ENCODE data around the gene OVCA2. TPM values are rescaled to one million over a fixed set of nuclear protein-coding genes. Genes with fewer than 3 reads are reported as not detected.

Gene OVCA2
- total RNA-seq, 4 donors from 2014 or later, result 5.4 to 73.3 (median 36.9) TPM

DNA sequence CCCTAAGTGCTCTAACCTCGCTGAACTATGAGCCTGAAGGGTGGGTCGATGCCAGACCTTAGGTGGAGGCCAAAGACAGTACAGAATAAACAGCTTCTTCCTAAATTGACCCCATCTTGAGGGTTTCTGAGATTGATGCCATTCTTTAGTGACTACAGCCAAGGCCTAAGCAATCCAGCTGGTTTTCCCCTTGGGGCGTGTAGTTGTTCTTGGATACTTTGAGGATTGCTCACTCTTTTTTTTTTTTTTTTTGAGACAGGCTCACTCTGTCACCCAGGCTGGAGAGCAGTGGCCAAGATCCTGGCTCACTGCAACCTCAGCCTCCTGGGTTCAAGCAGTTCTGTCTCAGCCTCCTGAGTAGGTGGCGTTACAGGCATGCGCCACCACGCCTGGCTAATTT lies 2.0 kb downstream of the OVCA2 start:
- intact Hi-C loops (cut with DNase I; ENCODE audit: low total_unique reads), result no loop called here
- Histone ChIP-seq H3K4me1 (peaks cover 11 to 26% (median 16%) of the 10 kb centered on the region in 4 donors), H3K4me3 (no peak overlapping the region), H3K27me3 (peaks cover 11% of the 10 kb centered on the region), H3K27ac (no peak overlapping the region), H3K9me3 (no peaks in the 10 kb centered on the region), H3K36me3 (no peaks in the 10 kb centered on the region)
- TF ChIP-seq EP300 (IDR thresholded peaks at IDR 0.05; ENCODE audit: low read depth) (no peak), POLR2A (IDR thresholded peaks at IDR 0.05) (no peak), POLR2AphosphoS5 (IDR thresholded peaks at IDR 0.05) (no peak)
- TF ChIP-seq, protein P1, sequence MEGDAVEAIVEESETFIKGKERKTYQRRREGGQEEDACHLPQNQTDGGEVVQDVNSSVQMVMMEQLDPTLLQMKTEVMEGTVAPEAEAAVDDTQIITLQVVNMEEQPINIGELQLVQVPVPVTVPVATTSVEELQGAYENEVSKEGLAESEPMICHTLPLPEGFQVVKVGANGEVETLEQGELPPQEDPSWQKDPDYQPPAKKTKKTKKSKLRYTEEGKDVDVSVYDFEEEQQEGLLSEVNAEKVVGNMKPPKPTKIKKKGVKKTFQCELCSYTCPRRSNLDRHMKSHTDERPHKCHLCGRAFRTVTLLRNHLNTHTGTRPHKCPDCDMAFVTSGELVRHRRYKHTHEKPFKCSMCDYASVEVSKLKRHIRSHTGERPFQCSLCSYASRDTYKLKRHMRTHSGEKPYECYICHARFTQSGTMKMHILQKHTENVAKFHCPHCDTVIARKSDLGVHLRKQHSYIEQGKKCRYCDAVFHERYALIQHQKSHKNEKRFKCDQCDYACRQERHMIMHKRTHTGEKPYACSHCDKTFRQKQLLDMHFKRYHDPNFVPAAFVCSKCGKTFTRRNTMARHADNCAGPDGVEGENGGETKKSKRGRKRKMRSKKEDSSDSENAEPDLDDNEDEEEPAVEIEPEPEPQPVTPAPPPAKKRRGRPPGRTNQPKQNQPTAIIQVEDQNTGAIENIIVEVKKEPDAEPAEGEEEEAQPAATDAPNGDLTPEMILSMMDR (IDR thresholded peaks at IDR 0.05), result no peak
- 89 to 100% methylated on average over 2 to 6 of the region's 6 CpGs for WGBS, 2 donors (ENCODE audit: low coverage in 1 of 2)
- DNase-seq, result no peak
- in situ Hi-C loops (cut with MboI; ENCODE audit: low pct_ligation_motif_present in 1 of 4, low pct_unique_long_range_greater_than_20kb in 1 of 4, low sequenced_read_pairs in 3 of 4), result loop anchor here in 3 of 4 donors (25.0 kb wide), 3 partner anchors 331 to 381 kb away; partner anchors contain the start of genes PRPF8 (in 1 of the 3), TLCD2 (in 1 of the 3) and WDR81 (in 1 of the 3)

DNA sequence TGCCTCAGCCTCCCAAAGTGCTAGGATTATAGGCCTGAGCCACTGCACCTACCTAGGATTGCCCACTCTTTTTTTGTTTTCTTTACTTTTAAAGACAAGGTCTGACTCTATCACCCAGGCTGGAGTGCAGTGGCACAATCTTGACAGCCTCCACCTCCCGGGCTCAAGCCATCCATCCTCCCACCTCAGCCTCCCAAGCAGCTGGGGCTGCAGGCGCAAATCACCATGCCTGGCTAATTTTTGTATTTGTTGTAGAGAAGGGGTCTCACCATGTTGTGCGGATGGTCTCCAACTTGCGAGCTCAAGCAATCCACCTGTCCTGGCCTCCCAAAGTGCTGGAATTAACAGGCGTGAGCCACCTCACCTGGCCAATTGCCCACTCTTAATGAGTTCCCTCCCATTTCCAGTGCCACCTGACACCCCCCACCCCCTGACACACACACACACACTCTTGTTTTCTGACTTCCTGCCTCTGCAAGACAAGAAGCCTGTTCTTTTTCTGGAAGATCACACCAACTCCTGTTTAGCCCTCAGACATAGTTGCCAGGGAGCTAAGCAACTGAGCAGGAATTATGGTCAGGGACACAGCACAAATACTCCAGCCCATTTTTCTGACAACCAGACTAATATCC lies 2.6 kb downstream of the OVCA2 start:
- in situ Hi-C loops (cut with MboI; ENCODE audit: low pct_ligation_motif_present in 1 of 4, low pct_unique_long_range_greater_than_20kb in 1 of 4, low sequenced_read_pairs in 3 of 4), result loop anchor here in 3 of 4 donors (25.0 kb wide), 3 partner anchors 332 to 382 kb away; partner anchors contain the start of genes PRPF8 (in 1 of the 3), TLCD2 (in 1 of the 3) and WDR81 (in 1 of the 3)
- TF ChIP-seq POLR2AphosphoS5 (IDR thresholded peaks at IDR 0.05) (no peak), POLR2A (IDR thresholded peaks at IDR 0.05) (no peak), EP300 (IDR thresholded peaks at IDR 0.05; ENCODE audit: low read depth) (no peak)
- TF ChIP-seq, protein P1 (IDR thresholded peaks at IDR 0.05), result no peak
- no peak overlapping the region for H3K4me3 ChIP-seq
- H3K4me1 ChIP-seq, result peaks cover 16 to 32% (median 22%) of the 10 kb centered on the region in 4 donors
- WGBS, 2 donors (ENCODE audit: low coverage in 1 of 2), result 98% methylated on average over 5 of the region's 5 CpGs; no CpG with 5 or more reads in 1 of the 2 donors
- no peaks in the 10 kb centered on the region for H3K36me3 ChIP-seq
- peaks cover 11% of the 10 kb centered on the region for H3K27me3 ChIP-seq
- H3K27ac ChIP-seq, result no peak overlapping the region
- no peak for DNase-seq
- intact Hi-C loops (cut with DNase I; ENCODE audit: low total_unique reads), result no loop called here
- no peaks in the 10 kb centered on the region for H3K9me3 ChIP-seq

GRCh38 chr17:2047590-2047989 lies 5.8 kb downstream of the OVCA2 start:
- intact Hi-C loops (cut with DNase I; ENCODE audit: low total_unique reads) (no loop called here), in situ Hi-C loops (cut with MboI; ENCODE audit: low pct_ligation_motif_present in 1 of 4, low pct_unique_long_range_greater_than_20kb in 1 of 4, low sequenced_read_pairs in 3 of 4) (loop anchor here in 3 of 4 donors (25.0 kb wide), 3 partner anchors 335 to 385 kb away; partner anchors contain the start of genes PRPF8 (in 1 of the 3), TLCD2 (in 1 of the 3) and WDR81 (in 1 of the 3))
- Histone ChIP-seq H3K36me3 (no peaks in the 10 kb centered on the region), H3K4me1 (peaks cover 21 to 42% (median 30%) of the 10 kb centered on the region in 4 donors), H3K27ac (no peak overlapping the region), H3K4me3 (no peak overlapping the region), H3K9me3 (no peaks in the 10 kb centered on the region), H3K27me3 (peaks cover 32% of the 10 kb centered on the region)
- WGBS, 2 donors (ENCODE audit: low coverage in 1 of 2), result 90 to 94% methylated on average over 6 of the region's 6 CpGs
- no peak for TF ChIP-seq POLR2AphosphoS5 (IDR thresholded peaks at IDR 0.05)
- no peak for TF ChIP-seq POLR2A (IDR thresholded peaks at IDR 0.05)
- no peak for DNase-seq

DNA sequence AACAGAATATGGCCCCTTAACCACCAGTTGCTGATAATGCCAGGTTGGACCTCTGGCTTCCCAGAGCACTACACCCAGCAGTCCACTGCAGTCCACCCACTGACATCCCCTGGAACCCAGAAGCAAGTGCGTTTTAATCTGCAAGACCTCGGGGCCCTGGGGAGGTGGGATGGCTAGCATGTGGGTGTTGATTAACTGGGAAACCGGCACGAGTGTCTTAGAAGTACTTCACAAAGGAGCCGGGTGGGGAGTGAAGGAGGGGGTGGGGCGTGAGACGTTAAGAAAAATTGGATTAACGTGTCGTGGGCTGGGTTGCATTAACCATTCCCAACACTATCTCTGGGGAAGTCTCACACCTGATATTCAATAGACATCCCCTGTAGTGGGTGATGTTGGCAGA lies 7.0 kb downstream of the OVCA2 start:
- Histone ChIP-seq H3K9me3 (no peaks in the 10 kb centered on the region), H3K4me3 (peak overlapping the region in 1 of 4 donors; percentile 81), H3K4me1 (peaks cover 16 to 36% (median 30%) of the 10 kb centered on the region in 4 donors), H3K36me3 (no peaks in the 10 kb centered on the region), H3K27ac (no peak overlapping the region), H3K27me3 (peaks cover 42% of the 10 kb centered on the region)
- in situ Hi-C loops (cut with MboI; ENCODE audit: low pct_ligation_motif_present in 1 of 4, low pct_unique_long_range_greater_than_20kb in 1 of 4, low sequenced_read_pairs in 3 of 4) (loop anchor here in 3 of 4 donors (25.0 kb wide), 3 partner anchors 337 to 387 kb away; partner anchors contain the start of genes PRPF8 (in 1 of the 3), TLCD2 (in 1 of the 3) and WDR81 (in 1 of the 3)), intact Hi-C loops (cut with DNase I; ENCODE audit: low total_unique reads) (no loop called here)
- TF ChIP-seq POLR2AphosphoS5 (IDR thresholded peaks at IDR 0.05) (no peak), EP300 (IDR thresholded peaks at IDR 0.05; ENCODE audit: low read depth) (no peak), POLR2A (IDR thresholded peaks at IDR 0.05) (no peak)
- TF ChIP-seq, protein P1 (IDR thresholded peaks at IDR 0.05), result no peak
- no peak for DNase-seq
- 17% methylated on average over 9 of the region's 9 CpGs; no CpG with 5 or more reads in 1 of the 2 donors for WGBS, 2 donors (ENCODE audit: low coverage in 1 of 2)

Data from transverse colon (tissue), 4 donors.